GM18511 (cell line): ENCODE results near the gene SCGB1D2.

ENCODE experiments used
- ATAC-seq: cut with Tn5 transposase; IDR thresholded peaks from one replicate; pipeline ENCODE4 v1.9.1; 2021; ENCODE audit warnings: mild to moderate bottlenecking, moderate library complexity; ENCODE audit not compliant: unreplicated experiment

The SCGB1D2 gene

DNA sequence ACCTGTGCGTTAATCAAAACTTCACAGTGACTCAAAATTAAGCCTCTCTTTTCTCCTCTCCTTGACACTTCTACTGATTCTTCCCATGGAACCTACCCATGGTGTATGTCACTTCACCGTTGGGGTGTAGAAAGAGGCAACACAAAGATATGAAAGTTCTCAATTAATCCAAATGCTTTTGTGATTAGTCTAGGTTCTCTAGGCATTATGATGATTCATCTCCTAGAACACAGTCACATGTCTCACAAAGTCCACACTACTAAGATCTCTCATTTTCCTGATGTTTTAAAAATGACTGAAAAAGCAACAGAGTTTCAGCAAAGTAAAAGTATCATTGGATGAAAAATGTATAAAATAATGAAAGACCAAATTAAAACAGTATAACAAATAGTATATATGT lies 14.2 kb downstream of the SCGB1D2 start:
- ATAC-seq: no peak

DNA sequence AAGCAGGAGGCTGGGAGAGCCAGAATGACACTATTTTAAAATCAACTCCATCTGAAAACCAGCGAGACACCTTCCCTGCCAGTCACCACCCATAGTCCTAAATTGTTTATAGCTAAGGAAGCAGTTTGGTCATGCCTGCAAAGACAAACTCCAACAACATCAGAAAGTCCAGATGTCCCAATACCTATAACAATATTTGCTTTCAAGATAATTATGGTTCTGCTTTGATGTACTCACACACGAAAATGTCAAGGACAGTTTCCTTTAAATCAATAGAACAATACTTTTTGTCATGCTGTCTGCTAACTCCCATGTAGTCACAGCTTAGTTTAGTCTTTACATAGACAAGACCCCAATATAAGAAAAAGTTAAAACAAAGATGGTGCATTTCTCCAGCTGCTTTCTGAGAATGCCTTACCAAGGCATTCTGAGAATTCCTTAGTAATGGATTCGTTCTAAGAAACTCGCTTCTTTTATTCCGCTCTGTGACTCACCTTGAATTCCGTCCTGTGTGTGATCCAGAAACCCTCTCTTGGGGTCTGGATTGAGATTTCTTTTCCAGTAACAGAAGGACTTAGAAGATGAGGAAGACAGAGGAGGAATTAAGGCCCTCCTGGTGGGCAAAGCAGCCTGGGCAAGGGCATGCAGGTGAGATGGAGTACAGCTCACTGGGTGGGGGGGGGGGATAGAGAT lies 18.4 kb downstream of the SCGB1D2 start:
- ATAC-seq: no peak

DNA sequence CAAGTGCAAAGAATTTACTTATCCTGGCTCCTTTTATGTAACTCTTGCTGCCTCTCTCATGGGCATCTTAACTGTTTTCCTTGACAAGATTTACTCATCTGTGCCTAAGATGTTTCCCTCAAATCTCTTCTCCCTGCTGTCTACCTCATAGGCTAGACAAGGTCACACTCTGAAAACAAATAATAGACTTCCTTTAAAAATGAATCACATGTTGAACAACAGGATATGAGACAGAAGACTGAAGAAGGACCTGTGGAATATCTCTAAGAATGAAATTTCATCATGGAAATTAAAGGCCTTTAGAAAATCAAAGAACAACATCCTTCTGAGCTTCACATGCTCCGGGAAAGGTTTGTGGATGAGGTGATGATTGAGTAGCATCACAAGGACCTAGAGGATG lies 22.0 kb downstream of the SCGB1D2 start:
- ATAC-seq: no peak

DNA sequence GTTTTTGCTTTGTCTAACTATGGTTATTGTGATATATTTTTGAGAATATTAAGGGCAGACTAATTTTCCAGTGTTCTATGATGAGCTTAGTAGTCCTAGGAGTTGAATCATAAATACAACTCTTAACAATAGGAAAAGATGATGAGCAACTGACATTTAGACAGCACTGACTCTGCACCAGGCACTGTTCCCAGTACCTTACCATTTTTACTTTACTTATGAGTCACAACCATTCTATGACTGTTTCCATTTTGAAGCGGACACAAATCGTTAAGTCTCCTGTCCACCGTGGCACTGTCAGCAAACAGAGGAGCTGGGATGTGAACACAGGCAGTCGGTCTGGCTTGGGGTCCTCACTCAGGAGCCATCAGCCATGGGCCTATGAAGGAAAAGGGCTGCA lies 24.5 kb downstream of the SCGB1D2 start:
- ATAC-seq: no peak

DNA sequence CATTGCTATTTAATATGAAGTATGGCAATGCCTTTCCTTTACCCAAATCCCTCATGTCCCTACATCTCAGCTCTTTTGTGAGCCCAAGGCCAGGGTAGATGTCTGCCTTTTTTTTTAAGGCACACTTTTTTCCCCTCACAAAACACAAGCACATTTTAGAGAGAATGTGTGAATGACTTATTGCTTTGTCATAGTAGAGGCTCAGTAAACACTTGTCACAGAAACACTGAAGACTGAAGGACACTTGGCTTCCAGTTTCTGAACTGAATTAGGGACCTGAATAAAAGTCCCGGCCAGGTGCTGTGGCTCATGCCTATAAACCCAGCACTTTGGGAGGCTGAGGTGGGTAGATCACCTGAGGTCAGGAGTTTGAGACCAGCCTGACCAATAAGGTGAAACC lies 25.0 kb downstream of the SCGB1D2 start:
- ATAC-seq: no peak

DNA sequence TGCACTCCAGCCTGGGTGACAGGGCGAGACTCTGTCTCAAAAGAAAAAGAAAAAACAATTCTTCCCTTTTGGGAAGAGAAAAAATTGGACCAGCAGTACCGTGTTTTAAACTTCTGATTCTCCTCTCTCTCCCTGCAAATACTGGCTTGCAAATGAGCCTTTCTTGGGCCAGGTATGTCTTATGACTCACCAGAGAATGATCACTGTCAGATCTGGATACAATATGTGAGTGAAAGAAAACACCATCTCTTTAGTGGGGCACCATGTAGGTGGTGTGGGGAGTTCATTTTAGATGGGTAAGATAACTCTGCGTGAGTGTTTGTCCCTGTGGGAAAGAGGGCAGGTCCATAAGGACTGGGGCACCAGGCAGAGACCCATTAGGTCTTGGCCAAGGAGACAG lies 25.5 kb downstream of the SCGB1D2 start:
- no peak for ATAC-seq

DNA sequence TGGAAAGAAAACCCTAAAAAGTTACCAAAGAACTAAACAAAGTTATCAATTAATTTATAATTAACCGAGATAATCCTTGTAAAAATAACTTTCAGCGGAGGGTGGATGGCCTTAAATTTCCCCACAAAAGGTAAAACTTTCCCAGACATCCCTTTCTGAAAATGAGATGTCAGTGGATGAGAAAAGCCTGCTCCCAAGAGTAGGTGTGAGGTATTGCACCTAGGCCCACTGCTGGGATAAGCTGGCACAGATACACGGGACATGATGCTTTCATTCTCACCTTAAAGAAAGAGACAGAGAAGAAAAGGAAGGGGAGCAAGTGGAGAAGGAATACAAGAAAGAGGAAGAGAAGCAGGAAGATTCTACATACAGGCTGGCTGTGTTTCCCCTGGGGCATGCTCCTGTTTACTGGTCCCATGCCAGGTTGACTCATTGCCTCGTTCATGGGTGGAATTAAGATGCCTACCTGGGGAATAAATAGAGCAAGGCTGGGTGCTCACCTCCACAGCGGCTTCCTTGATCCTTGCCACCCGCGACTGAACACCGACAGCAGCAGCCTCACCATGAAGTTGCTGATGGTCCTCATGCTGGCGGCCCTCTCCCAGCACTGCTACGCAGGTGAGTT lies 27.7 kb downstream of the SCGB1D2 start, which contains the start of gene SCGB2A2:
SCGB2A2 (plus strand) TSS at position 505 of the 625 bp plus-strand sequence; CDS start at position 564, 59 bp downstream.
- no peak for ATAC-seq

DNA sequence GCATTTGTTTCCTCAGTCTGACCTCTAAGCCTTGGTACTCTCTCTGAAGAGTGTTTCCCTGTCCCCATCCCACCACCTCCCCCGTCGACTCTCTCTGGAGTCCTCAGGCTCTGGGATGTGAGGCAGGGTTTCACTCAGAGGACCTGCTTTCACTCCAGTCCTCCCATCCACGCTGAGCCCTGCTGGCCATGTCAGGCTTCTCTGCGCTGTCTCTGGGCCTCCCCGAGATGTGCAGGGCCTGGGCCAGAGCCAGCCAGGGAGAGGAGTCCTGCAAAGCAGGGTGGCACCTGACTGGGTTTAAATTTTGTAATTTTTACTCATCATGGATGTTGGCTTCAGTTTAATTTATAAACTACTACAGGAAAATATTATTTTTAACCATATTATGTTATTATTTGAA lies 31.2 kb downstream of the SCGB1D2 start:
- ATAC-seq: no peak

DNA sequence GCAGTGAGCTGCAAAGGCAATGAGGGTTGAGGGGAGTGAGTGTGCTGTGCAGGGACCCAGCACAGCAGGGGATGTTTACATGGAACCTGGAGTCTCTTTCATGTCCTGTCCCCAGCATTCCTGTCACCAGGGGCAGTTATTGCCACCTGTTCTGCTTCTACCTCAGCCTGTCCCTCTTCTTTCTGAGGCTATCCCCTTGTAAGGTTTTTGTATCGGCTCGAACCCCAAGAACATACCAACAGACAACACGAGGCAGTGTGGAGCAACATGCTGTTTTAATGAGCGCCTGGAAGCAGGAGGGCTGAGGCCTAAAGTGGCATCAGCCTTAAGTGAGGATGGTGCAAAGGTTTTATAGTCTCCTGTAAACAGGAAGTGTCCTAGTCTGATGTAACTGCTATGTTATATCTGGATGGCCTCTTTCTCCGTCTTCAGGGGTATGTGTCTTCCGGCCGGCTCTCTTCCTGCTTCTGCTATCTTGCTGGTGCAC lies 31.8 kb downstream of the SCGB1D2 start:
- ATAC-seq: no peak

DNA sequence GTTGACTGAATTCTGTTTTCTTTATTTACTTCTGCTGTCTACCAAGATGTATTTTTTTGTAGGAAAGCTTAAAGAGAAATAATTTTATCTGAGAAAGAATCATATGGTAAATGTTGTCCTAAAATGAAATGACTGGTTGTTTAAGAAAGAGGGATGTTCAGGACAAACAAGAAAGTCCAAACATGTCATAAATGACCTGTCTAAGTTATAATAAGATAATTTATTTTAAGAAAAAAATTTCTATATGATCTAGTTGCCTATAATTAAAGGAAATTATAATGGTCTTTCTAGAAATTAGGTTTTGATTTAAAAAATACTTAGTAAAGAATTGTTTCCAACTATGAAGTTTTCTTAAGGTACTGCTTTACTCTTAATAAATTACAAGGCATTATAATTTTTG lies 38.4 kb downstream of the SCGB1D2 start:
- ATAC-seq: no peak
